H1 (cell line): ENCODE results near the gene PPP1R12C. TPM values are rescaled to one million over a fixed set of nuclear protein-coding genes. Genes with fewer than 3 reads are reported as not detected.

Experiments
- CTCF ChIA-PET: fragments of 300-600 bp; sonication (Branson Sonifier 250); formaldehyde crosslinking; loops from one replicate; lab custom pipeline; 2021; ENCODE audit not compliant: partially characterized antibody; lab: Charles Lee
- POLR2A ChIA-PET: fragments of 300-600 bp; sonication (Branson Sonifier 250); formaldehyde crosslinking; loops from one replicate; lab custom pipeline; 2021; ENCODE audit warnings: inconsistent platforms; ENCODE audit not compliant: partially characterized antibody; lab: Charles Lee
- DNase-seq, 2 experiments: peaks; one replicate each; pipeline versions ENCODE4 v3.0.0 to v3.0.0-alpha.2; 2010 to 2022; ENCODE audit warnings: low spot score in 2 of 2, low read depth in 1 of 2, mixed read lengths in 1 of 2
- FAIRE-seq: peaks from 2 replicates; lab custom pipeline; 2011; peaks lifted over from hg19 to GRCh38; lab: Jason Lieb, UNC
- H2AFZ ChIP-seq: 2 replicates; pipeline ENCODE4 v1.8.1; 2012; ENCODE audit warnings: low read length, inconsistent platforms
- H2AK5ac ChIP-seq: 2 replicates; pipeline ENCODE4 v1.6.1; 2013; ENCODE audit warnings: low read depth, low read length
- H2BK120ac ChIP-seq: replicated peaks from 2 replicates; pipeline ENCODE3; 2013; ENCODE audit warnings: low read depth, low read length, inconsistent platforms
- H2BK12ac ChIP-seq: 2 replicates; pipeline ENCODE4 v1.6.1; 2013; ENCODE audit warnings: low read depth, low read length
- H2BK15ac ChIP-seq: 2 replicates; pipeline ENCODE4 v1.6.1; 2013; ENCODE audit warnings: low read length
- H2BK20ac ChIP-seq: 2 replicates; pipeline ENCODE4 v1.6.1; 2013; ENCODE audit warnings: low read length
- H2BK5ac ChIP-seq: 2 replicates; pipeline ENCODE4 v1.6.1; 2013; ENCODE audit warnings: low read depth, low read length
- H3K14ac ChIP-seq: 2 replicates; pipeline ENCODE4 v1.6.1; 2013; ENCODE audit warnings: inconsistent platforms; ENCODE audit not compliant: insufficient read length
- H3K18ac ChIP-seq: 2 replicates; pipeline ENCODE4 v1.6.1; 2013; ENCODE audit warnings: low read length; ENCODE audit errors: extremely low read depth
- H3K23ac ChIP-seq: 2 replicates; pipeline ENCODE4 v1.6.1; 2013; ENCODE audit warnings: inconsistent platforms; ENCODE audit not compliant: insufficient read length
- H3K23me2 ChIP-seq: 2 replicates; pipeline ENCODE4 v1.6.1; 2013; ENCODE audit warnings: low read depth, low read length
- H3K27ac ChIP-seq: 2 replicates; pipeline ENCODE4 v1.6.1; 2011; ENCODE audit warnings: low read depth, low read length, inconsistent platforms
- H3K27me3 ChIP-seq, 4 experiments: replicated peaks in 1 of 4; 1 replicate in 1 of 4; 2 replicates in 3 of 4; pipeline versions ENCODE4 v1.6.1 to v1.8.1; 2011 to 2013; ENCODE audit warnings: low read length in 3 of 4, mild to moderate bottlenecking in 3 of 4, inconsistent platforms in 2 of 4, mixed read lengths in 2 of 4, moderate library complexity in 1 of 4; ENCODE audit not compliant: control insufficient read depth in 3 of 4, insufficient read depth in 3 of 4; ENCODE audit errors: extremely low read depth in 1 of 4
- H3K36me3 ChIP-seq, 4 experiments: 2 replicates each; pipeline versions ENCODE4 v1.6.1 to v1.8.1; 2011 to 2013; ENCODE audit warnings: mild to moderate bottlenecking in 4 of 4, low read length in 3 of 4, moderate library complexity in 2 of 4, control low read depth in 1 of 4, inconsistent platforms in 1 of 4; ENCODE audit not compliant: insufficient read depth in 4 of 4, control insufficient read depth in 2 of 4
- H3K4ac ChIP-seq: replicated peaks from 2 replicates; pipeline ENCODE3; 2013; ENCODE audit warnings: low read length, low read depth, mixed read lengths, inconsistent platforms; ENCODE audit not compliant: insufficient read length
- H3K4me1 ChIP-seq, 4 experiments: replicated peaks in 1 of 4; 1 replicate in 1 of 4; 2 replicates in 3 of 4; pipeline versions ENCODE4 v1.6.1 to v1.8.1; 2011 to 2013; ENCODE audit warnings: low read length in 3 of 4, inconsistent platforms in 2 of 4, mixed read lengths in 1 of 4; ENCODE audit not compliant: insufficient read depth in 4 of 4, control insufficient read depth in 3 of 4
- H3K4me2 ChIP-seq, 2 experiments: 2 replicates each; pipeline versions ENCODE4 v1.6.1 to v1.8.1; 2011 to 2013; ENCODE audit warnings: low read depth in 2 of 2, low read length in 2 of 2, control low read depth in 1 of 2, inconsistent platforms in 1 of 2, mild to moderate bottlenecking in 1 of 2; ENCODE audit not compliant: insufficient read depth in 1 of 2
- H3K4me3 ChIP-seq, 4 experiments: fragments of 200-600, 300-600 bp in 1 of 4; sonication (generic), shearing (Covaris generic), sonication (Bioruptor Twin) in 1 of 4; 2 replicates each; pipeline versions ENCODE4 v1.5.1 to v1.8.1; 2011 to 2016; ENCODE audit warnings: low read length in 4 of 4, low read depth in 3 of 4, control low read depth in 2 of 4, inconsistent platforms in 2 of 4, mild to moderate bottlenecking in 2 of 4, mixed read lengths in 1 of 4, moderate library complexity in 1 of 4; ENCODE audit not compliant: insufficient read depth in 2 of 4; ENCODE audit errors: extremely low read depth in 1 of 4
- H3K56ac ChIP-seq: replicated peaks from 2 replicates; pipeline ENCODE3; 2013; ENCODE audit warnings: low read depth, mild to moderate bottlenecking, mixed read lengths, low read length, inconsistent platforms; ENCODE audit not compliant: insufficient read length
- H3K79me1 ChIP-seq: 2 replicates; pipeline ENCODE4 v1.6.1; 2013; ENCODE audit warnings: low read depth, low read length, control low read depth
- H3K79me2 ChIP-seq, 2 experiments: 2 replicates each; pipeline versions ENCODE4 v1.6.1 to v1.8.1; 2012 to 2013; ENCODE audit warnings: low read length in 2 of 2, mild to moderate bottlenecking in 2 of 2, inconsistent platforms in 1 of 2; ENCODE audit not compliant: insufficient read depth in 2 of 2, control insufficient read depth in 1 of 2
- H3K9ac ChIP-seq, 4 experiments: replicated peaks in 1 of 4; 1 replicate in 1 of 4; 2 replicates in 3 of 4; pipeline versions ENCODE4 v1.6.1 to v1.8.1; 2011 to 2013; ENCODE audit warnings: low read depth in 3 of 4, low read length in 3 of 4, control low read depth in 2 of 4, mild to moderate bottlenecking in 2 of 4, moderate library complexity in 2 of 4, inconsistent platforms in 1 of 4; ENCODE audit errors: extremely low read depth in 1 of 4
- H3K9me3 ChIP-seq, 2 experiments: 2 replicates each; pipeline versions ENCODE4 v1.6.1 to v1.8.1; 2012 to 2013; ENCODE audit warnings: mild to moderate bottlenecking in 2 of 2, moderate library complexity in 2 of 2, control low read depth in 1 of 2, inconsistent platforms in 1 of 2, low read depth in 1 of 2, low read length in 1 of 2, mixed read lengths in 1 of 2; ENCODE audit not compliant: insufficient read depth in 2 of 2
- H4K20me1 ChIP-seq, 2 experiments: replicated peaks in 1 of 2; 2 replicates each; pipeline versions ENCODE3 to v1.8.1; 2011 to 2013; ENCODE audit warnings: inconsistent platforms in 2 of 2, low read length in 2 of 2, mild to moderate bottlenecking in 1 of 2; ENCODE audit not compliant: insufficient read depth in 2 of 2, control insufficient read depth in 1 of 2
- H4K5ac ChIP-seq: 2 replicates; pipeline ENCODE4 v1.6.1; 2013; ENCODE audit warnings: low read length, low read depth, mixed read lengths, inconsistent platforms; ENCODE audit not compliant: insufficient read length
- H4K8ac ChIP-seq: 2 replicates; pipeline ENCODE4 v1.8.0; 2013; ENCODE audit warnings: mild to moderate bottlenecking, moderate library complexity, low read length, inconsistent platforms; ENCODE audit not compliant: insufficient read depth; ENCODE audit errors: extremely low read depth
- H4K91ac ChIP-seq: replicated peaks from 2 replicates; pipeline ENCODE3; 2013; ENCODE audit warnings: low read length, mixed read lengths, inconsistent platforms; ENCODE audit not compliant: insufficient read length
- CEBPB ChIP-seq: IDR thresholded peaks from 2 replicates; pipeline ENCODE4 v1.6.1; 2012; ENCODE audit warnings: low read depth, low read length
- CREB1 ChIP-seq: IDR thresholded peaks from 2 replicates; pipeline ENCODE4 v1.6.1; 2012; ENCODE audit warnings: inconsistent platforms
- CTBP2 ChIP-seq: IDR thresholded peaks from 2 replicates; pipeline ENCODE4 v1.7.0; 2011; ENCODE audit warnings: borderline replicate concordance, mild to moderate bottlenecking, moderate library complexity, mixed read lengths, low read length; ENCODE audit not compliant: insufficient read depth, insufficient read length
- KDM5A ChIP-seq: fragments of 200-600 bp; IDR thresholded peaks from 2 replicates; pipeline ENCODE4 v1.7.1; 2012; ENCODE audit warnings: mild to moderate bottlenecking, low read length, inconsistent platforms, mixed read lengths
- NANOG ChIP-seq: IDR thresholded peaks from 2 replicates; pipeline ENCODE4 v1.6.1; 2011; ENCODE audit warnings: low read length, low read depth, mild to moderate bottlenecking, inconsistent platforms; ENCODE audit not compliant: insufficient read depth, poor library complexity, severe bottlenecking
- PHF8 ChIP-seq: fragments of 200-600 bp; sonication (generic); conservative IDR thresholded peaks from 2 replicates; pipeline ENCODE4 v1.7.1; 2012; ENCODE audit warnings: low read depth, mild to moderate bottlenecking, inconsistent platforms, low read length, moderate library complexity
- POLR2AphosphoS5 ChIP-seq: IDR thresholded peaks from 2 replicates; pipeline ENCODE4 v1.6.1; 2011; ENCODE audit warnings: low read depth, low read length
- RNF2 ChIP-seq: fragments of 200-900, 300-1000 bp; sonication (generic); IDR thresholded peaks from 2 replicates; pipeline ENCODE4 v1.7.1; 2016; ENCODE audit warnings: borderline replicate concordance, low read depth, mild to moderate bottlenecking, antibody characterized with exemption, low read length; ENCODE audit not compliant: poor library complexity, severe bottlenecking; ENCODE audit errors: missing control alignments
- RXRA ChIP-seq: IDR thresholded peaks from 2 replicates; pipeline ENCODE4 v1.6.1; 2011; ENCODE audit warnings: low read depth, mild to moderate bottlenecking, low read length, moderate library complexity; ENCODE audit not compliant: insufficient read depth
- SP2 ChIP-seq: IDR thresholded peaks from 2 replicates; pipeline ENCODE4 v1.6.1; 2012; ENCODE audit warnings: mild to moderate bottlenecking, low read length, inconsistent platforms
- ZNF274 ChIP-seq: IDR thresholded peaks from 2 replicates; pipeline ENCODE4 v1.7.0; 2012; ENCODE audit warnings: low read length, borderline replicate concordance; ENCODE audit errors: extremely low read depth
- WGBS, 2 experiments: shearing (Covaris generic) in 1 of 2; methylation state at CpG; one replicate each; pipeline versions ENCODE4 v1.1.6 to v1.1.7; 2013 to 2015; ENCODE audit warnings: low lambda C conversion rate in 2 of 2, mixed read lengths in 2 of 2, inconsistent platforms in 1 of 2, low coverage in 1 of 2, missing lambda C conversion rate in 1 of 2; ENCODE audit not compliant: insufficient replicate concordance in 2 of 2, insufficient coverage in 1 of 2, insufficient read length in 1 of 2; ENCODE audit errors: extremely low coverage in 1 of 2, missing lambda C conversion rate in 1 of 2; 5-methylcytosine and 5-hydroxymethylcytosine counted together
- polyA plus RNA-seq, 7 experiments: library from polyadenylated mRNA; depleted of rRNA in 3 of 7; stranded (reverse) in 5 of 7; unstranded in 2 of 7; fragments of >200 nt in 5 of 7; fragments of 200-250 nt in 2 of 7; gene quantifications; 1 replicate in 5 of 7; 2 replicates in 1 of 7; 4 replicates in 1 of 7; pipeline versions ENCODE4 v1.2.1 to v1.2.3, GENCODE V29; 2011 to 2013; ENCODE audit warnings: missing spikeins in 2 of 7, mixed read lengths in 2 of 7
- total RNA-seq: library from RNA; stranded (reverse); fragmentation: NEBNext Ultra II Directional; extraction: Animal tissue kit (Norgen Biotek cat#: 25700); gene quantifications from 2 replicates; pipeline ENCODE4 v1.2.1, GENCODE V29; 2021

PPP1R12C gene
- total and polyA plus RNA-seq, 2 of the 8 experiments (the other 6 are each of a cell fraction or from before 2014, with no cell fraction given) = 31.7 to 71.5 TPM

DNA sequence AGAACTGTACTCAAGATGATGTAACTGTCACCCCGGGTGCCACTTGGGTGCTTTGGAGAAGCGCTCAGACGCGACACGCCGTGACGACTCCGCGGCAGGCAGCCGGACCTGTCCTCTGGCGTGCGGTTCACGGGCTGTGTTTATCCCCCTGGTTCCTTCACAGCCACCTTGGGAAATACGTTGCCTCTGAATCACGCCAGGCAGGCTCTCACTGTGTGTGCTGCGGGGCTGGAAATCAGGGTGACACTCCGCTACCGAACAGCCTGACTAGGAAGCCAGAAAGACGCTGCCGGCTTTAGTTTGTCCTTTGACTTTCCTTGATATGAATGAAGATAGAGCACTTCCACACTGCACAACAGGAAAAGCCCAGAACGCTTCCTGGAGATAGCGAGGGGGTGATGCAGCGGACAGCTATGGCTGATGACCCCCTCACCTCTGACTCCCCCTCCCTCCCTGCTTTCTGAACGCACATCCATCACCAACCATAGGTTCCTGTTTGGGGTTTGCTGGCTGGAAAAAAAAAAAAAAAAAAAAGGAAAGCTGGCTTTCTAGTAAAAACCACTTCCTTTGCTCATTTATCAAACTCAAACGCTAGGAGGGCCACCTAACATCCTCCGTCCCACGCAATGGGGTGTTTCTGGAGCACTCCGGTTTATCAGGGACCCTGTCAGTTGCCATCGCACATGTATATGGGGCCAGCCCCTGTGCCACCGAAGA, 75.7 kb downstream of the PPP1R12C start:
- no peak overlapping the region for H2BK120ac ChIP-seq
- no peak overlapping the region for H3K14ac ChIP-seq
- H2BK20ac ChIP-seq = no peak overlapping the region
- no peak overlapping the region for H3K9ac ChIP-seq
- H3K56ac ChIP-seq = no peak overlapping the region
- no peak overlapping the region for H4K91ac ChIP-seq
- H4K5ac ChIP-seq = no peak overlapping the region
- H2AK5ac ChIP-seq = no peak overlapping the region
- no peak overlapping the region for H2AFZ ChIP-seq
- no peak overlapping the region for H3K4ac ChIP-seq
- peaks cover 2% of the 10 kb centered on the region; the same call in 1 of the 2 replicates for H3K79me1 ChIP-seq
- H2BK15ac ChIP-seq = no peak overlapping the region
- H3K36me3 ChIP-seq = peaks cover 4 to 34% (median 15%) of the 10 kb centered on the region in 4 experiments
- H3K4me1 ChIP-seq = peaks cover 0 to 3% (median 0%) of the 10 kb centered on the region in 4 experiments; a peak in 2 of 7 replicates
- POLR2A ChIA-PET = interaction anchor here (1.0 to 1.2 kb wide), 3 partner anchors 13 to 148 kb away, joined by 3 to 4 read pairs (median 3); no protein-coding TSS in a partner anchor
- H3K27ac ChIP-seq = no peak overlapping the region
- WGBS, 2 experiments = 97% methylated on average over 30 of the region's 30 CpGs; no CpG with 5 or more reads in 1 of the 2 experiments
- no peaks in the 10 kb centered on the region; a peak in 1 of 7 replicates for H3K27me3 ChIP-seq
- no peak overlapping the region for H2BK5ac ChIP-seq
- no peaks in the 10 kb centered on the region for H3K23me2 ChIP-seq
- H4K20me1 ChIP-seq = peaks cover 3 to 6% of the 10 kb centered on the region in 2 experiments
- CTCF ChIA-PET = interaction anchor here (0.6 kb wide), 1 partner anchor 27 kb away, joined by 3 read pairs; no protein-coding TSS in a partner anchor
- H3K79me2 ChIP-seq = no peaks in the 10 kb centered on the region
- no peak overlapping the region for H3K4me2 ChIP-seq
- H3K4me3 ChIP-seq = no peak overlapping the region
- DNase-seq = no peak
- no peak for FAIRE-seq
- H3K23ac ChIP-seq = no peak overlapping the region
- no peak overlapping the region for H3K18ac ChIP-seq
- H3K9me3 ChIP-seq = no peaks in the 10 kb centered on the region
- H4K8ac ChIP-seq = no peak overlapping the region; the same call in 1 of the 2 replicates
- H2BK12ac ChIP-seq = no peak overlapping the region
- TF ChIP-seq CREB1 (no peak), CTBP2 (no peak), NANOG (no peak), RXRA (no peak), SP2 (no peak), POLR2AphosphoS5 (no peak), PHF8 (no peak), KDM5A (no peak), RNF2 (no peak), ZNF274 (no peak), CEBPB (no peak)
